B cell (primary cell): ENCODE measurements around the gene PPP2R2C.

ENCODE experiments used
- CTCF ChIP-seq: fragments of 200-600 bp; IDR thresholded peaks from one replicate; pipeline ENCODE4 v1.8.0; 2022; ENCODE audit warnings: antibody characterized with exemption, mild to moderate bottlenecking
- EZH2 ChIP-seq: IDR thresholded peaks from 2 replicates; pipeline ENCODE4 v1.6.1; 2012; ENCODE audit warnings: borderline replicate concordance, low read depth, mild to moderate bottlenecking, moderate library complexity, low read length; ENCODE audit not compliant: insufficient read depth, poor library complexity, severe bottlenecking

GRCh38 chr4:6422866-6423265 is 49.5 kb downstream of the PPP2R2C start:
- TF ChIP-seq CTCF (no peak), EZH2 (no peak)
